GM19324 (cell line): Measurements from ENCODE around the gene PTPRD.
"Not testable (repeated sequence)": the region's sequence is repeated elsewhere in the genome, so short reads cannot be mapped to it uniquely, and the experiment has no call there.

Experiments used
- ATAC-seq: cut with Tn5 transposase; IDR thresholded peaks from one replicate; pipeline ENCODE4 v1.9.1; 2021; ENCODE audit warnings: mild to moderate bottlenecking, moderate library complexity; ENCODE audit not compliant: unreplicated experiment, low FRiP score

Gene PTPRD

GRCh38 chr9:9557804-9558334 lies 1054.9 kb downstream of the PTPRD start:
- ATAC-seq: no peak

DNA sequence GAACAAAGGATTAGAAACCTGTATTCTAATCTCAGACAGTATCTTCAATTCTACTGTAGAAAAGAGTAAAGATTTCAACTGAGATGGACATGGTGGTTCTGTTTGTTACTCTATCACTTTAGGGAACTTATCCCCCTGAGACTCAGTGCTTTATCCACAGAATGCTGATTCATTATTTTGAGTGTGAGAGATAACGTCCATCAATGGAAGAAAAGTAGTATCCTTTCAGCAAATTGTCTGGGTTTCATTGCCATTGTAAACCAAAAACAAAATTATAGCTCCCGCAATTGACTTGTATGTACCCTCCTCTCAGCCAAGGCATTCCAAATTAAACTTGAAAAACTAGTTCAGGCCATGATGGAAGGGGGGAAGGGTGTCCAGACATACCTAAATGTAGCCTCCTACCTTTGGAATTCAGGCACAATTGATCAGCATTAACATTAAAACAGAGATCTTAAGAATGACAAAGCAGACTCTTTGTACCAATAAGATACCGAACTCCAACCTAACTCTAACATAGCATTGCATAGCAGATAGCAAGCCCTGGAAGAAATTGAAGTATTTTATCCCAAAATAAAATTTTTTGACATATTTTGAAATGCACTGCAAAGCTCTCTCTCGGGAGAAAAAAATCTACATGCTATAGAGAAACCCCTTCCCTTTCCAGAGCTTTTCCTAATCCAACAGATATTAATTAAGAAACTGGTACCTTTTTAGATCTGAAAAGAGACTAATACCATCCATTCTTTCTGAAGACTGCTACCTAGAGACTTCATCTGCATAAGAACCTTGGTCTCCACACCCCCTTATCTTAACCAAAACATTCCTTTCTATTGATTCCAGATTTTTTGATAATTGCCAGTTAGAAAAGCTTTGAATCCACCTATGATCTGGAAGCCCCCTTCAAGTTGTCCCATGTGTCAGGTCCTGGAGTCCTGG lies 1055.7 kb downstream of the PTPRD start:
- ATAC-seq: no peak

GRCh38 chr9:9552665-9553064 lies 1060.1 kb downstream of the PTPRD start:
- no peak for ATAC-seq

- no peak for ATAC-seq
Observed at GRCh38 chr9:9538766-9539165, 1074.0 kb downstream of the PTPRD start.

DNA sequence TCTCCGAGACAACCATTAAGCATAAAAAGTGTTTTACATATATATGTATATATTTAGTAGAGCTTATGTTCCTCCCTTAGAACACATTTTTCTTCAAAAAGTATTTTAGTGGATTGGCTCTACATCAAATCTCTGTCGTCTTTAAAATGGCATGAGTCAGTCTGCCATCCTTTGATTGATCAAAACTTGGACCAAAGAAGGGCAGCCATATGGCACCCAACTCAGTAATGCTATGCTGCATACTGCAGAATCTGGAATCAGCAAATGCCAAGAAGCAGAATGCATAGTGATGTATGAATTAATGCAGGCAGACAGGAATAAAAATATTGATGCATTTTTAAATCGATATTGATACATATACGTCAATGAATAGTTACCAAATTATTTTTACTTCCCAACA lies 1074.4 kb downstream of the PTPRD start:
- ATAC-seq: no peak

GRCh38 chr9:9536523-9536922 lies 1076.3 kb downstream of the PTPRD start:
- no peak for ATAC-seq

- no peak for ATAC-seq
Observed at GRCh38 chr9:9523476-9524139, 1089.2 kb downstream of the PTPRD start.

DNA sequence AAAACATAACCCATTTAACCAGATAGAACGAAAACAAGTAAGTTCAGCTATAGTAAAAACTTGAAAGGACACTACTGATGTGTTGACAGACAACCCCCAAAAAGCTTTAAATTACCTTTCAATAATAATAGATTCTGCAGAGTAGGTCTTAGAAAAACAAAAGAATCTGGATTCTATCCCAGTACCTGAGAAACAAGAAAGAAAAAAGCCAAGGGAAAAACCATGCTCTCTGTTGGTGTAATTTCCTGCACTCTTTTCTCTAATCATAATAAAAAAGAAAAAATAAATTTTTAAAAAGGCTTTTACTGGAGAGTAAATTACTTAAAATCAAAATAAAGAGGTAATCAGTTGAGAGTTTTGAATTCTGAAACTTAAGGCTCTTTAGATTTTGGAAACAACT lies 1090.4 kb downstream of the PTPRD start:
- no peak for ATAC-seq

DNA sequence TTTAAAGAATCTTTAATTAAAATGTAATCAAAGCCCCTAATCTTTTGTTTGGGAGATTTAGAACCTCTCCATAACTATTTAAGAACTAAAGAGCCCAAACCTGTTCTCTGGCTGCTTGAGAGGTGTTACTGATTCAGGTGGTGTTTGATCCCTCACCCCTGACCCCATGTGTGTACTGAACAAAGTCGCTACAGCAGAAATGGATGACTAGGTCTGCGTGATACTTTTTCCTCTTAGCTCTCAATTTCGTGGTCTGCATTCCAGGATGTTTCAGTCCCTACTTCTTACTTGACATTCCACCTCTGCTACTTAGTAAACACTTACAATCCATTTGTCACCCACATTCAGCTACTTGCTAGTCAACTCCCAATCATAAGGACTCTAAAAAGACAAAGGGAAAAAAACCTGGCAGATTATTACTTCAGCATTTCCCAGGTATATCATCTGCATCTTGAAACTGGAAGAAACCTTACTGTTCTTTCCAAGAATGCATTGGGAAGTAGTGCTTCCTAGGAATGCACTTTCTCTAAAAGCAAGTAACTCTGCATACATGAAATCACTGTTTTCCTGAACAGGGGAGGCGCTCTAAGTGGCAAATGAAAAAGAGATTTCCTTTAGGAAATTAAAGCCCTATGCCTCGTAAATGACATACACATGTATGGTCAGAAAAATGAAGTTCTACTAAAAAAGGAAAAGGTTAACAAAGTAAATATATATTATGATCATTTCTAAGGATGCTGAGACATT lies 1091.6 kb downstream of the PTPRD start:
- no peak for ATAC-seq

DNA sequence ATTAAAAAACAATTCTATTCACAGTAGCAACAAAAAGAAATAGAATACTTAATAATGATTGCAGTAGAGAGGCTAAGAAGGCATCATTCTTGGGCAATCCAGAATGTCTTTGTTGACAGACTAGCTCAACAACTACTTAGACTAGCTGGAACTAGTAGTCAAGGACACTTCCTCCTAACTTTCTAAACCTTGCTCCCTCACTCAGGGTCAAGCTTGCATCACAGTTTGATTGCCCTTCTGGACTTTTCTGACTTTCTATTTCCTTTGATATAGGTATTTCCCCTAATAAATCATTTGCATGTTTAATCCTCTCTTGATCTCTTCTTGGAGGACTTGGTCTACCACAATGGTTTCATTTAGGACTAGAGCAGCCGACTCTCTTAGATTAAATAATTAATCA lies 1107.9 kb downstream of the PTPRD start:
- ATAC-seq: no peak

DNA sequence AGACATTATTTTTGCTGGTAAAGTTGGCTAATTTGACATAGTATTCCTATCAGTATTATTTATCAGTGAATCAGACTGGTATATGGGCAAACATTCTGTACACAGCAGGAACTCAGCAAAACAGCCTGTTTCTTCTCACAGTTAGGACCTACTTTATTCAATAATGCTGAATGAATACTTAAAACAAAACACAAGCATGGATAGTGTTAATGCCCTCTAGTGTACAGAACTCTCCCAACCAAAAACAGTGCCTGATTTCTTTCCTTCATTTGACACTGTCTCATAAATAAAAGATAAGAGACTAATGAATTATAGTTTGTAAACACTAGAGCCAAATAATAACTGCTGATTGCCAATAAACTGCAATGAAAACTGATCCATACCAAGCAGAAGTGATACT lies 1113.3 kb downstream of the PTPRD start:
- no peak for ATAC-seq

GRCh38 chr9:9498846-9499245 lies 1114.0 kb downstream of the PTPRD start:
- ATAC-seq: no peak

- ATAC-seq: no peak
Observed at GRCh38 chr9:9498128-9498527, 1114.7 kb downstream of the PTPRD start.

- ATAC-seq: no peak
Observed at GRCh38 chr9:9494336-9494735, 1118.5 kb downstream of the PTPRD start.

- ATAC-seq: no peak
Observed at GRCh38 chr9:9492506-9492905, 1120.3 kb downstream of the PTPRD start.

GRCh38 chr9:9489183-9489582 lies 1123.6 kb downstream of the PTPRD start:
- no peak for ATAC-seq

- ATAC-seq: no peak
Observed at GRCh38 chr9:9483175-9483574, 1129.6 kb downstream of the PTPRD start.

DNA sequence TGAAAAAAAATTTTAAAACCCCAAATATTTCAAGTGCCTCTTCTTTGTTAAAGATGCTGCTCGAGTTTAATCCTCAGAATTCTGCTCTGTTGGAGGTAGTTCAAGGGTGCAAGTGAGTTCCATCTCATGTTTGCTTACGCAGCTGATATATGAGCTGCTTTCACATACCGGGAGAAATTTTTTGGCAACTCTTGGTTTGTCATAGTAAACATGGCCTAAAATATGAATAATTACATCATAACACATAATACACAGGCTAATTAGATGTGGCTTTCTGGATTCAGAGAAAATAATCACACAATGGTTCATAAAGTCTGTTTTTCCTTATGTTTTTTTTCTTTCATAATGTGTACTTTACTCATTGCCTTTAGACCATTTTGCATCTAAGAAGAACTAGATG lies 1134.1 kb downstream of the PTPRD start:
- no peak for ATAC-seq

DNA sequence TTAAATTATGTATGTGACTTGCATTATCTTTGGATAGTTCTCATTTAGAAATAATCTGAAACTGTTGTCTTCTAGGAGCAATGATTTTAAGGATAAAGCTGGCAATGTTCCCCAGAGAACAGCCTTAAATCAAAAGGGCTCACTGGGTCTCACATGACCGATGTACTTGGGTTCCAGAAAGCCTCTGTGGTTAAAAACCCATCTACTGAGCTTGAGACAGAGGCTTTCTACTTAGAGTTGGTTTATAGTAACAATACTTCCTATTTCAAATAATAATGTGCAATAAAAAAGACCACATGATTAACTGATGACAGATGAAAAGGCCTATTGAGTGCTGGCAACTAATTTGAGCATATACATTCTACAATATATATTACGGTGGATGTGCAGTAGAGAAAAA lies 1143.5 kb downstream of the PTPRD start:
- ATAC-seq: no peak

- not testable (repeated sequence) for ATAC-seq
Observed at GRCh38 chr9:9441874-9442273, 1170.9 kb downstream of the PTPRD start.

GRCh38 chr9:9437641-9438040 lies 1175.2 kb downstream of the PTPRD start:
- ATAC-seq: no peak
